Tibial nerve (tissue), 4 donors: ENCODE data around the gene FAM124A. TPM values are rescaled to one million over a fixed set of nuclear protein-coding genes. Genes with fewer than 3 reads are reported as not detected.

ENCODE experiments used
- DNase-seq, 2 donors: peaks; one replicate each; pipeline ENCODE4 v3.0.0-alpha.2; 2019; ENCODE audit warnings: low spot score in 2 of 2
- H3K27ac ChIP-seq, 4 donors: fragments of 200-600 bp; sonication (generic) in 3 of 4; one replicate each; pipeline ENCODE4 v1.5.1; 2017 to 2019; ENCODE audit warnings: mild to moderate bottlenecking in 1 of 4
- H3K27me3 ChIP-seq, 2 donors: fragments of 200-600 bp; sonication (generic) in 1 of 2; one replicate each; pipeline versions ENCODE4 v1.5.1 to v1.6.0; 2017 to 2019
- H3K36me3 ChIP-seq, 3 donors: fragments of 200-600 bp; sonication (generic); one replicate each; pipeline ENCODE4 v1.5.1; 2018 to 2019
- H3K4me1 ChIP-seq, 4 donors: fragments of 200-600 bp; sonication (generic) in 3 of 4; one replicate each; pipeline ENCODE4 v1.5.1; 2017 to 2019
- H3K4me3 ChIP-seq, 4 donors: fragments of 200-600 bp; sonication (generic) in 3 of 4; one replicate each; pipeline ENCODE4 v1.5.1; 2017 to 2019; ENCODE audit warnings: mild to moderate bottlenecking in 1 of 4, moderate library complexity in 1 of 4
- H3K9me3 ChIP-seq, 4 donors: fragments of 200-600 bp; sonication (generic) in 3 of 4; one replicate each; pipeline ENCODE4 v1.5.1; 2017 to 2019
- CTCF ChIP-seq, 5 experiments: fragments of 200-600 bp in 3 of 5; fragments of 450-650 bp in 2 of 5; sonication (generic) in 3 of 5; IDR thresholded peaks; one replicate each; pipeline ENCODE4 v1.5.1; 2016 to 2019; ENCODE audit warnings: antibody characterized with exemption in 5 of 5, mild to moderate bottlenecking in 3 of 5, moderate library complexity in 2 of 5
- EP300 ChIP-seq, 2 donors: sonication (generic); formaldehyde crosslinking; IDR thresholded peaks; one replicate each; pipeline ENCODE4 v1.6.1; 2017; ENCODE audit warnings: antibody characterized with exemption in 2 of 2, mild to moderate bottlenecking in 1 of 2
- POLR2A ChIP-seq, 2 donors: fragments of 450-650 bp; IDR thresholded peaks; one replicate each; pipeline ENCODE4 v1.6.1; 2017; ENCODE audit warnings: antibody characterized with exemption in 2 of 2, mild to moderate bottlenecking in 2 of 2, moderate library complexity in 2 of 2
- WGBS, 2 donors: methylation state at CpG; one replicate each; pipeline ENCODE4 v1.1.5; 2018; 5-methylcytosine and 5-hydroxymethylcytosine counted together
- total RNA-seq, 4 donors: library from RNA; depleted of rRNA; stranded (reverse); fragments of >200 nt; gene quantifications; one replicate each; pipeline ENCODE4 v1.1.0, GENCODE V29; 2016

FAM124A gene
- total RNA-seq, 4 donors from 2014 or later: 12.8 to 30.9 (median 21.8) TPM

GRCh38 chr13:51223560-51224270, 1.5 kb downstream of the FAM124A start:
- peaks cover 0 to 5% (median 0%) of the 10 kb centered on the region in 3 donors for H3K36me3 ChIP-seq
- WGBS, 2 donors: 74 to 77% methylated on average over 13 of the region's 13 CpGs
- peaks cover 0 to 23% (median 7%) of the 10 kb centered on the region in 4 donors for H3K4me1 ChIP-seq
- TF ChIP-seq CTCF (IDR thresholded peaks at IDR 0.05) (no peak), POLR2A (IDR thresholded peaks at IDR 0.05) (no peak), EP300 (IDR thresholded peaks at IDR 0.05) (no peak)
- peak overlapping the region in 2 of 4 donors; percentile 67 to 91 for H3K4me3 ChIP-seq
- no peak for DNase-seq
- H3K9me3 ChIP-seq: no peaks in the 10 kb centered on the region
- no peaks in the 10 kb centered on the region for H3K27me3 ChIP-seq
- H3K27ac ChIP-seq: peak overlapping the region in 2 of 4 donors; percentile 50 to 87

- Histone ChIP-seq H3K36me3 (peaks cover 0 to 5% (median 0%) of the 10 kb centered on the region in 3 donors), H3K4me3 (no peak overlapping the region), H3K4me1 (peaks cover 0 to 36% (median 9%) of the 10 kb centered on the region in 4 donors), H3K27me3 (no peaks in the 10 kb centered on the region), H3K27ac (no peak overlapping the region), H3K9me3 (no peaks in the 10 kb centered on the region)
- no peak for DNase-seq
- no peak for TF ChIP-seq EP300 (IDR thresholded peaks at IDR 0.05)
- TF ChIP-seq POLR2A (IDR thresholded peaks at IDR 0.05): no peak
- TF ChIP-seq CTCF (IDR thresholded peaks at IDR 0.05): no peak
Measured at GRCh38 chr13:51225029-51225428, 2.8 kb downstream of the FAM124A start.

GRCh38 chr13:51227404-51227803, 5.2 kb downstream of the FAM124A start:
- H3K4me1 ChIP-seq: peaks cover 0 to 43% (median 13%) of the 10 kb centered on the region in 4 donors
- H3K27ac ChIP-seq: peak overlapping the region in 2 of 4 donors; percentile 4 to 28
- H3K36me3 ChIP-seq: peaks cover 0 to 5% (median 0%) of the 10 kb centered on the region in 3 donors
- no peaks in the 10 kb centered on the region for H3K9me3 ChIP-seq
- H3K4me3 ChIP-seq: no peak overlapping the region
- H3K27me3 ChIP-seq: no peaks in the 10 kb centered on the region
- 44 to 63% methylated on average over 1 of the region's 1 CpG for WGBS, 2 donors
- TF ChIP-seq CTCF (IDR thresholded peaks at IDR 0.05) (no peak), POLR2A (IDR thresholded peaks at IDR 0.05) (no peak), EP300 (IDR thresholded peaks at IDR 0.05) (no peak)
- DNase-seq: no peak

GRCh38 chr13:51229101-51229719, 7.0 kb downstream of the FAM124A start:
- Histone ChIP-seq H3K4me1 (peaks cover 0 to 29% (median 6%) of the 10 kb centered on the region in 4 donors), H3K36me3 (peaks cover 0 to 18% (median 0%) of the 10 kb centered on the region in 3 donors), H3K4me3 (no peak overlapping the region), H3K27ac (peak overlapping the region in 1 of 4 donors; percentile 82), H3K9me3 (no peaks in the 10 kb centered on the region), H3K27me3 (no peaks in the 10 kb centered on the region)
- TF ChIP-seq EP300 (IDR thresholded peaks at IDR 0.05) (no peak), POLR2A (IDR thresholded peaks at IDR 0.05) (no peak), CTCF (IDR thresholded peaks at IDR 0.05) (no peak)
- 90 to 92% methylated on average over 12 of the region's 12 CpGs for WGBS, 2 donors
- DNase-seq: no peak

GRCh38 chr13:51229731-51230130, 7.5 kb downstream of the FAM124A start:
- WGBS, 2 donors: 46 to 52% methylated on average over 2 of the region's 2 CpGs
- Histone ChIP-seq H3K4me3 (no peak overlapping the region), H3K36me3 (peaks cover 0 to 18% (median 0%) of the 10 kb centered on the region in 3 donors), H3K4me1 (peaks cover 0 to 28% (median 6%) of the 10 kb centered on the region in 4 donors), H3K27ac (peak overlapping the region in 2 of 4 donors; percentile 80 to 82), H3K27me3 (no peaks in the 10 kb centered on the region), H3K9me3 (no peaks in the 10 kb centered on the region)
- no peak for TF ChIP-seq POLR2A (IDR thresholded peaks at IDR 0.05)
- TF ChIP-seq EP300 (IDR thresholded peaks at IDR 0.05): no peak
- no peak for TF ChIP-seq CTCF (IDR thresholded peaks at IDR 0.05)
- DNase-seq: no peak
